Stomach (tissue), 9 donors: ENCODE data around the gene TTC28. TPM values are rescaled to one million over a fixed set of nuclear protein-coding genes. Genes with fewer than 3 reads are reported as not detected.

ENCODE experiments used
- DNase-seq, 2 donors: peaks; one replicate each; pipeline versions ENCODE4 v3.0.0 to v3.0.0-alpha.2; 2013 to 2019
- H3K27ac ChIP-seq, 5 donors: fragments of 200-600 bp in 4 of 5; sonication (generic) in 4 of 5; one replicate each; pipeline ENCODE4 v1.5.1; 2013 to 2019; ENCODE audit warnings: mild to moderate bottlenecking in 1 of 5, moderate library complexity in 1 of 5
- H3K27me3 ChIP-seq, 3 donors: fragments of 200-600 bp; sonication (generic); one replicate each; pipeline ENCODE4 v1.5.1; 2017 to 2019; ENCODE audit warnings: mixed run types in 1 of 3
- H3K36me3 ChIP-seq, 4 donors: fragments of 200-600 bp; sonication (generic); 1 replicate in 3 of 4; 2 replicates in 1 of 4; pipeline ENCODE4 v1.5.1; 2016 to 2019
- H3K4me1 ChIP-seq, 4 donors: fragments of 200-600 bp; sonication (generic); one replicate each; pipeline ENCODE4 v1.5.1; 2016 to 2019
- H3K4me3 ChIP-seq, 4 donors: fragments of 200-600 bp; sonication (generic) in 3 of 4; one replicate each; pipeline ENCODE4 v1.5.1; 2016 to 2019; ENCODE audit warnings: mild to moderate bottlenecking in 1 of 4
- H3K9me3 ChIP-seq, 4 donors: fragments of 200-600 bp; sonication (generic); one replicate each; pipeline ENCODE4 v1.5.1; 2016 to 2019
- CTCF ChIP-seq, 7 experiments: fragments of 450-650 bp in 4 of 7; fragments of 200-600 bp in 3 of 7; sonication (generic) in 3 of 7; IDR thresholded peaks; one replicate each; pipeline ENCODE4 v1.5.1; 2016 to 2019; ENCODE audit warnings: antibody characterized with exemption in 7 of 7, control low read depth in 2 of 7, mild to moderate bottlenecking in 1 of 7
- EP300 ChIP-seq: sonication (generic); formaldehyde crosslinking; IDR thresholded peaks from one replicate; pipeline ENCODE4 v1.6.1; 2017; ENCODE audit warnings: antibody characterized with exemption
- POLR2A ChIP-seq, 4 donors: fragments of 450-650 bp; IDR thresholded peaks; one replicate each; pipeline ENCODE4 v1.6.1; 2016; ENCODE audit warnings: antibody characterized with exemption in 4 of 4, control low read depth in 2 of 4, mild to moderate bottlenecking in 1 of 4, moderate library complexity in 1 of 4
- POLR2AphosphoS5 ChIP-seq, 3 donors: sonication (generic); formaldehyde crosslinking; IDR thresholded peaks; one replicate each; pipeline ENCODE4 v1.6.1; 2016; ENCODE audit warnings: antibody characterized with exemption in 3 of 3
- WGBS, 5 donors: extraction: QIAGEN DNeasy Blood & Tissue Kit in 3 of 5; methylation state at CpG; one replicate each; pipeline versions ENCODE4 v1.1.5 to v1.1.7; 2013 to 2018; 5-methylcytosine and 5-hydroxymethylcytosine counted together
- intact Hi-C: fragments of 100-400 bp; cut with DNase I; formaldehyde crosslinking; loops from one replicate; pipeline ENCODE4 v1.15.1; 2023; ENCODE audit warnings: low total_unique reads
- polyA plus RNA-seq, 3 donors: library from polyadenylated mRNA; stranded (reverse); fragments of 200-250 nt; gene quantifications; one replicate each; pipeline ENCODE4 v1.2.3, GENCODE V29; 2013
- total RNA-seq, 5 donors: library from RNA; depleted of rRNA; stranded (reverse); fragments of >200 nt; gene quantifications; one replicate each; pipeline versions ENCODE4 v1.1.0 to v1.2.3, GENCODE V29; 2014 to 2016
- donor health status: healthy with polysubstance abuse.
- donor health status: Bipolar disorder and iron deficiency.
- donor health status: healthy.

TTC28 gene
- total and polyA plus RNA-seq, 8 donors: 1.7 to 53.4 (median 24.6) TPM

- intact Hi-C loops: no loop called here
- WGBS, 5 donors: 88 to 95% (median 94%) methylated on average over 1 of the region's 1 CpG
- no peaks in the 10 kb centered on the region for H3K27me3 ChIP-seq
- no peak for DNase-seq
- H3K36me3 ChIP-seq: peaks cover 0 to 11% (median 0%) of the 10 kb centered on the region in 4 donors
- H3K4me1 ChIP-seq: peaks cover 0 to 13% (median 7%) of the 10 kb centered on the region in 4 donors
- no peak overlapping the region for H3K4me3 ChIP-seq
- no peak overlapping the region for H3K27ac ChIP-seq
- no peak for TF ChIP-seq EP300
- no peak for TF ChIP-seq POLR2A (IDR thresholded peaks at IDR 0.05)
- no peak for TF ChIP-seq CTCF (IDR thresholded peaks at IDR 0.05)
- no peak for TF ChIP-seq POLR2AphosphoS5 (IDR thresholded peaks at IDR 0.05)
- peaks cover 0 to 6% (median 0%) of the 10 kb centered on the region in 4 donors for H3K9me3 ChIP-seq
Observed at GRCh38 chr22:27970596-27971220, 708.9 kb downstream of the TTC28 start.

GRCh38 chr22:27966168-27967064 lies 713.2 kb downstream of the TTC28 start:
- H3K4me3 ChIP-seq: no peak overlapping the region
- DNase-seq: no peak
- H3K9me3 ChIP-seq: peaks cover 0 to 6% (median 0%) of the 10 kb centered on the region in 4 donors
- no peaks in the 10 kb centered on the region for H3K27me3 ChIP-seq
- peaks cover 0 to 11% (median 0%) of the 10 kb centered on the region in 4 donors for H3K36me3 ChIP-seq
- intact Hi-C loops: no loop called here
- H3K27ac ChIP-seq: no peak overlapping the region
- no peak for TF ChIP-seq POLR2AphosphoS5 (IDR thresholded peaks at IDR 0.05)
- TF ChIP-seq POLR2A (IDR thresholded peaks at IDR 0.05): no peak
- no peak for TF ChIP-seq EP300
- no peak for TF ChIP-seq CTCF (IDR thresholded peaks at IDR 0.05)
- 90 to 96% (median 94%) methylated on average over 15 of the region's 15 CpGs for WGBS, 5 donors
- H3K4me1 ChIP-seq: peaks cover 0 to 12% (median 0%) of the 10 kb centered on the region in 4 donors

- DNase-seq: no peak
- Histone ChIP-seq H3K27ac (peak overlapping the region in 1 of 5 donors; percentile 5), H3K4me3 (no peak overlapping the region), H3K36me3 (no peaks in the 10 kb centered on the region), H3K9me3 (no peaks in the 10 kb centered on the region), H3K27me3 (no peaks in the 10 kb centered on the region), H3K4me1 (peaks cover 0 to 22% (median 0%) of the 10 kb centered on the region in 4 donors)
- 64 to 72% (median 70%) methylated on average over 9 of the region's 9 CpGs for WGBS, 5 donors
- TF ChIP-seq POLR2AphosphoS5 (IDR thresholded peaks at IDR 0.05): no peak
- no peak for TF ChIP-seq CTCF (IDR thresholded peaks at IDR 0.05)
- TF ChIP-seq POLR2A (IDR thresholded peaks at IDR 0.05): no peak
- no peak for TF ChIP-seq EP300
- intact Hi-C loops: no loop called here
Observed at GRCh38 chr22:27962268-27963044, 717.2 kb downstream of the TTC28 start.

GRCh38 chr22:27961680-27962079 lies 718.0 kb downstream of the TTC28 start:
- intact Hi-C loops: no loop called here
- Histone ChIP-seq H3K9me3 (no peaks in the 10 kb centered on the region), H3K4me1 (peaks cover 0 to 22% (median 0%) of the 10 kb centered on the region in 4 donors), H3K27me3 (no peaks in the 10 kb centered on the region), H3K4me3 (no peak overlapping the region), H3K36me3 (no peaks in the 10 kb centered on the region), H3K27ac (no peak overlapping the region)
- no peak for DNase-seq
- WGBS, 5 donors: 49 to 75% (median 49%) methylated on average over 1 of the region's 1 CpG
- TF ChIP-seq POLR2A (IDR thresholded peaks at IDR 0.05) (no peak), CTCF (IDR thresholded peaks at IDR 0.05) (no peak), POLR2AphosphoS5 (IDR thresholded peaks at IDR 0.05) (no peak), EP300 (no peak)
